Activated naive CD8-positive, alpha-beta T cell treated with anti-CD3 and anti-CD28 coated beads, Interleukin-2, amount 50 U/mL, for 24 hours (primary cell): Measurements from ENCODE around the gene P2RY2.
A peak's percentile ranks its signal among the peaks of the same experiment; 100 is the strongest.

Experiments used
- ATAC-seq: fragments of 150-1000 bp; cut with Tn5 transposase; one replicate; pipeline ENCODE4 v1.10.0; 2021
- DNase-seq: peaks from one replicate; pipeline ENCODE4 v3.0.0; 2021
- H3K27ac Mint-ChIP-seq: one replicate; pipeline ENCODE4 v1.8.0; 2021; ENCODE audit warnings: mild to moderate bottlenecking, mixed read lengths
- H3K27me3 Mint-ChIP-seq: one replicate; pipeline ENCODE4 v1.8.0; 2021; ENCODE audit warnings: mixed read lengths
- H3K36me3 Mint-ChIP-seq: one replicate; pipeline ENCODE4 v1.8.0; 2021; ENCODE audit warnings: low read depth, mixed read lengths
- H3K4me1 Mint-ChIP-seq: one replicate; pipeline ENCODE4 v1.8.0; 2021; ENCODE audit warnings: mixed read lengths
- H3K4me3 Mint-ChIP-seq: one replicate; pipeline ENCODE4 v1.8.0; 2021; ENCODE audit warnings: mild to moderate bottlenecking, moderate library complexity, mixed read lengths
- H3K9me3 Mint-ChIP-seq: one replicate; pipeline ENCODE4 v1.8.0; 2021; ENCODE audit warnings: mixed read lengths

The P2RY2 gene

DNA sequence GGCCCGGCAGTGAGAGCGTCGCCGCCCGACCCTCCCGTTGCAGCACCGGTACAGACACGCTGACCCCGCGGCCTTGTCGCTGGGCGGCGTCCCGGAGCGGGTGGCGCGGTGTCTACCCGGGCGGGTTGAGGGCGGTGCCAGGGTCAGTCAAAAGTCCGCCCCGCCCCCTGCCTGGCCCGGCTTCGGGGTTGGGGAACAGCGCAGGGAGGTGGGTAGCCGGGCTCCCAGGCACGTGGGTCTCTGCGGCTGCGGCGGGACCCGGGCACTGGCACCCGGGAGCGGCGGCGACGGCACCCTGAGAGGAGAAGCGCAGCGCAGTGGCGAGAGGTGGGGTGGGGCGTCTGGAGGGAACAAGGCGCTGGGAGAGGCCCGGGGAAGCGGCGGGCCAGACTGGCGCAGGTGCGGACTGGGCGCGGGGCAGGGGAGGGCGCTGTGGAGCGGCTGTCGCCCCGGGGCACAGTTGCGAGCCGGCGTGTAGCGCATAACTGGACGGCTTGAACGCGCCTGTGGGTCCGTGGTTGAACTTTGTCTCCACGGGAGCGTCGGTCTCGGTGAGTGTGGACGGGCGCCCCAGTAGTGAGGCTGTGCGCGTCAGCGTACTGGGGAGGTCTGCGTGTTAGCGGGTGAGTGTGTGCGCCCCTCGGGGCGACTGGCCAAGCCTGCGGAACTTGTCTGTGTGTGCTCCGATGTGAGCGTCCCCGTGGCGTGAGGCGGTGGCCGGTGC lies at the start of gene P2RY2:
P2RY2 (plus strand) TSS at position 176 of the 724 bp plus-strand sequence. CDS start 15,879 bp downstream, outside the sequence.
- DNase-seq = peak; percentile 54
- ATAC-seq = peak; percentile 65
- H3K27ac Mint-ChIP-seq = no peak within 1 kb of the TSS

DNA sequence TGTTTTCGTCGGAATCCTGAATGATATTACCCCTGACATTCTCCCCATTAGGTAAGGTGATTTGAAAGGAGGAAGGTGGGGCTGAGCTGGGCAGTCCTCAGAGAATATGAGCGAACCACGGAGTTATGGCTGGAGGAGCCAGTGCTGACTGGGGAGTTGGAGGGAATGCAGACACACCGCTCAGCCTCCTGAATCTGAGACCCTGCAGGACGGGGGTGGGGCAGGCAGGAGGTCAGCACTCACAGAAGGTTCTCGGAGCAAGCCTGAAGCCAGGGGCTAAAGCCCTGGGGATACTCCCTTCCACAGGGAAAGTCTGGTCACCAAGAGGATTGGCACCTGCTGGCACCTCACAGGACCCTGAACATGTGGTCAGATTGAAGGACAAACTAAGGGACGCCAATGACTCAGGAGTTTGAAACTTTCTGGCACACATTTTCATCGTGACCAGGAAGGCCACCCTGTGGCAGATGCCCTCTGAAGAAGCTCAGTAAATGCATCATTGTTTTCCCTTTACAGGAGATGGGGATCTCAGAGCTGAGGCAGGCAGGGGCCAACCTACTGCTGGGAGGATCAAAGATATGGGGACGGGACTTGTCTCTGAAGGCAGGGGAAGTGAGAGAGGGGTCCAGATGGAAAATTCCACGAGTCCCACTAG lies 49.0 kb upstream of the P2RY2 start:
- peaks cover 3% of the 10 kb centered on the region for H3K27me3 Mint-ChIP-seq
- ATAC-seq (no peak), DNase-seq (no peak)
- H3K9me3 Mint-ChIP-seq = no peaks in the 10 kb centered on the region
- no peak overlapping the region for H3K4me3 Mint-ChIP-seq
- no peaks in the 10 kb centered on the region for H3K36me3 Mint-ChIP-seq
- H3K4me1 Mint-ChIP-seq = peaks cover 7% of the 10 kb centered on the region
- no peak overlapping the region for H3K27ac Mint-ChIP-seq

More for the DNA sequence above, at the start of gene P2RY2:
- Mint-ChIP-seq H3K27me3 (peaks cover 21% of the 10 kb centered on the region), H3K36me3 (no peaks in the 10 kb centered on the region), H3K9me3 (no peaks in the 10 kb centered on the region), H3K4me1 (peaks cover 5% of the 10 kb centered on the region), H3K4me3 (peak within 1 kb of the TSS; percentile 37)

- Mint-ChIP-seq H3K4me1 (peaks cover 7% of the 10 kb centered on the region), H3K36me3 (no peaks in the 10 kb centered on the region), H3K4me3 (no peak overlapping the region), H3K27ac (no peak overlapping the region), H3K9me3 (no peaks in the 10 kb centered on the region), H3K27me3 (peaks cover 3% of the 10 kb centered on the region)
- no peak for ATAC-seq
- DNase-seq = no peak
Measured at GRCh38 chr11:73170140-73170539, 47.9 kb upstream of the P2RY2 start.

DNA sequence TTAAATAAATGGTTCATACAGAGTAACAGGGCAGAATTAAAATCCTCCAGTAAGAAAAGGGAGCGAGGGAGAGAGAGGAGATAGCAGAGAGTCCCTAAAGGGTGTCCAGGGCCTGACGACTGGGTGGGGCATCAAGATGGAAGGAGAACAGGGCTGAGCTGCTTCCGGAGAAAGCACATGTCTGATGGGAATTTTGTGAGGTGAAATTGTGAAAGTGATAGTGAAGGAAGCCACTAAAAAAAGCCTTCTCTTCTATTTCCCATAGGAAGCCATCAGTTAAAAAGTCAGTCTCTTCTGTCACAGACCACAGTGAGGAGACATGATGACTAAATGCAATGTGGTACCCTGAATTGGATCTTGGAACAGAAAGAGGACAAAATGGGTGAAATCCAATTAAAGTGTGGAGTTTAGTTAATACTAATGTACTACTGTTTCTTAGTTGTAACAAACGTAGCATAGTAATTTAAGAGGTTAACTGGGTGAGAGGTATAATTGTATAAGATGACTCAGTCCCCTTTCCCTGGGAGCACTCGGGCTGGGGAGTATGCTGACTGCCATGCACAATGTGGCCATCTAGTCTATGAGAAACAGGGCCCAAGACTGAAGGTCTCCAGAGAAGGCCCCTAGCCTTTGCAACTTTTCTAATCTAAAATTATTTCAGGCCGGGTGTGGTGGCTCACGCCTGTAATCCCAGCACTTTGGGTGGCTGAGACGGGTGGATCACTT lies 46.5 kb upstream of the P2RY2 start:
- Mint-ChIP-seq H3K4me1 (peaks cover 12% of the 10 kb centered on the region), H3K27ac (peak overlapping the region; percentile 43)

DNA sequence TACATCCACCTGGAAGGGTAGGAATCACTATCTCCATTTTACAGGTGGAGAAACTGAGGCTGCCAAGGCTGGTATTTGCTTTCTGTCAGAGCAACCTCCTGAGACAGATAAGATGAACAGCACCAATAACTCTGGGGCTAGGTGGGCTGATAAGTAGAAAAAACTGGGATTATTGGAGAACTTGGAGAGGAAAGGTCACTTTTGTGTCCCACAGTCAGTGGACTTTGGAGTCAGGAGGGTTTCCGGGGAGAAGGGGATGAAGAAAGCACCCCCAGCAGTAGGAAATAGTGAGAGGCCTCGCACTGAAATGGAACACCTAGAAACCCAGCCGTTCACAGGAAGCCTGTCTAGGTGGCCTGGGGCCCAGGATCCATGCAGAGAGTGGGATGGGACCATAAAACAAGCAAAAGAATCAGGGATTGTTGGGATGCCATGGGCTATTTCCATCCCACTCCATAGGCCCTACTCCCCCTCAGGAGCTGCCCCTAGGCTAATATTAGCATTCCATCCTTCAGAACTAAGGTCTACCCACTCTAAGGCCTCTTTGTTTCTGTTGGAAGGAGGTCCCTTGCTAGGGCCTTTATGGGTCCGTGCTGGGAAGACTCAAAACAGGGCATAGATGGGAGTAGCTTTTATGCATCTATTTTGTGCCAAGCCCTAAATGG lies 45.0 kb upstream of the P2RY2 start:
- ATAC-seq (no peak), DNase-seq (no peak)
- no peak overlapping the region for H3K27ac Mint-ChIP-seq
- H3K4me3 Mint-ChIP-seq = no peak overlapping the region
- no peaks in the 10 kb centered on the region for H3K27me3 Mint-ChIP-seq
- peaks cover 12% of the 10 kb centered on the region for H3K4me1 Mint-ChIP-seq
- H3K36me3 Mint-ChIP-seq = no peaks in the 10 kb centered on the region
- no peaks in the 10 kb centered on the region for H3K9me3 Mint-ChIP-seq

More for the DNA sequence above, 46.5 kb upstream of the P2RY2 start:
- no peaks in the 10 kb centered on the region for H3K9me3 Mint-ChIP-seq
- no peak overlapping the region for H3K4me3 Mint-ChIP-seq
- no peaks in the 10 kb centered on the region for H3K27me3 Mint-ChIP-seq
- ATAC-seq = no peak
- H3K36me3 Mint-ChIP-seq = no peaks in the 10 kb centered on the region
- no peak for DNase-seq

GRCh38 chr11:73173755-73174494 lies 44.2 kb upstream of the P2RY2 start:
- DNase-seq (no peak), ATAC-seq (no peak)
- Mint-ChIP-seq H3K4me3 (no peak overlapping the region), H3K36me3 (no peaks in the 10 kb centered on the region), H3K4me1 (peaks cover 12% of the 10 kb centered on the region), H3K9me3 (no peaks in the 10 kb centered on the region), H3K27me3 (no peaks in the 10 kb centered on the region), H3K27ac (no peak overlapping the region)

GRCh38 chr11:73174495-73174791 lies 43.6 kb upstream of the P2RY2 start:
- ATAC-seq = no peak
- no peaks in the 10 kb centered on the region for H3K36me3 Mint-ChIP-seq
- H3K4me3 Mint-ChIP-seq = no peak overlapping the region
- DNase-seq = no peak
- H3K4me1 Mint-ChIP-seq = peaks cover 12% of the 10 kb centered on the region
- no peaks in the 10 kb centered on the region for H3K27me3 Mint-ChIP-seq
- H3K27ac Mint-ChIP-seq = no peak overlapping the region
- H3K9me3 Mint-ChIP-seq = no peaks in the 10 kb centered on the region

DNA sequence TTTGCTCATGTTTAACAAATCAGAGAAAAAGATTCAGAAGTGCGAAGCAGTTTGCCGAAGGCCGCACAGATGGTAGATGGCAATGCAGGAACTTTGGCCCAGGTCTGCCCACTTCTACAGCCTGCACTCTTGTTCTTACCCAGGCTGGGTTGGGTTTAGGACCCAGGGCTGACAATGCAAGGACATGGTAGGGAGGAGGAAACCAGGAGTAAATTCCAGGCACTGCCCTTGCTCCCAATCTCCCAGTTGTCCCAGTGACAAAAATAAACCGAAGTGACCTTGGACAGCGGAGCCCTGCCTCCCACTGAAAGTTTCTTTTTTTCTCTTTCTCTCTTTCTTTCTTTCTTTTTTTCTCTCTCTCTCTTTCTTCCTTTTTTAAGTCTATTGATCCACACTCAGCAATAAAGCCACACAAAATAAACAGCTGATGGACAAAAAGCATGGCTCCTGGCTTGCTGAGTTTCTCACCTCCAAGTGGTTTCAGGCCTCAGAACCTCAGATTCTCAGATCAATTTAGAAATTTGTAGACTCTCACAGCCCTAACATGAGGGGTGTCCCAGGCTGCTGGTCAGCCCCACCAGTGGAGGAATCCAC lies 42.4 kb upstream of the P2RY2 start:
- H3K4me3 Mint-ChIP-seq = no peak overlapping the region
- H3K27ac Mint-ChIP-seq = peak overlapping the region; percentile 46
- H3K36me3 Mint-ChIP-seq = no peaks in the 10 kb centered on the region
- no peak for ATAC-seq
- H3K9me3 Mint-ChIP-seq = no peaks in the 10 kb centered on the region
- no peak for DNase-seq
- H3K27me3 Mint-ChIP-seq = no peaks in the 10 kb centered on the region
- H3K4me1 Mint-ChIP-seq = peaks cover 12% of the 10 kb centered on the region

- no peak for ATAC-seq
- no peak for DNase-seq
- Mint-ChIP-seq H3K27me3 (no peaks in the 10 kb centered on the region), H3K4me1 (peaks cover 11% of the 10 kb centered on the region), H3K27ac (peak overlapping the region; percentile 46), H3K9me3 (no peaks in the 10 kb centered on the region), H3K4me3 (no peak overlapping the region), H3K36me3 (no peaks in the 10 kb centered on the region)
Measured at GRCh38 chr11:73176145-73176873, 41.8 kb upstream of the P2RY2 start.

DNA sequence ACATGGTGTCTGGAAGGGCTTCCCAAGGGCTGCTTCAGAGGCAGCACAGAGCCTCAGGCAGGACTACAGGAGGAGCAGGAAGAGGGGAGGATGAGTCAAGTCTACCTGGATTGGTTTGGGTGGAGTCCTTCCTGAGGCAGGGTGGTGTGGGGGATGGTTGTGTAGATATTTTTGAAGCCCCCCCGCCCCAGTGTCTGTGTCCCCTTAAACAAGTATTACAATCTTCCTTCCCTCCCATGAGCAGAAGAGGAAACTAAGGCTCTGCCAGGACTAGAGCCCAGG lies 41.3 kb upstream of the P2RY2 start:
- H3K9me3 Mint-ChIP-seq = no peaks in the 10 kb centered on the region
- peaks cover 7% of the 10 kb centered on the region for H3K4me1 Mint-ChIP-seq
- no peak overlapping the region for H3K4me3 Mint-ChIP-seq
- H3K27ac Mint-ChIP-seq = no peak overlapping the region
- H3K27me3 Mint-ChIP-seq = no peaks in the 10 kb centered on the region
- no peaks in the 10 kb centered on the region for H3K36me3 Mint-ChIP-seq
- no peak for DNase-seq
- ATAC-seq = no peak

- Mint-ChIP-seq H3K27ac (no peak overlapping the region), H3K4me1 (peaks cover 7% of the 10 kb centered on the region), H3K36me3 (no peaks in the 10 kb centered on the region), H3K9me3 (no peaks in the 10 kb centered on the region), H3K27me3 (no peaks in the 10 kb centered on the region), H3K4me3 (no peak overlapping the region)
- no peak for DNase-seq
- ATAC-seq = no peak
Measured at GRCh38 chr11:73177380-73177777, 40.7 kb upstream of the P2RY2 start.

DNA sequence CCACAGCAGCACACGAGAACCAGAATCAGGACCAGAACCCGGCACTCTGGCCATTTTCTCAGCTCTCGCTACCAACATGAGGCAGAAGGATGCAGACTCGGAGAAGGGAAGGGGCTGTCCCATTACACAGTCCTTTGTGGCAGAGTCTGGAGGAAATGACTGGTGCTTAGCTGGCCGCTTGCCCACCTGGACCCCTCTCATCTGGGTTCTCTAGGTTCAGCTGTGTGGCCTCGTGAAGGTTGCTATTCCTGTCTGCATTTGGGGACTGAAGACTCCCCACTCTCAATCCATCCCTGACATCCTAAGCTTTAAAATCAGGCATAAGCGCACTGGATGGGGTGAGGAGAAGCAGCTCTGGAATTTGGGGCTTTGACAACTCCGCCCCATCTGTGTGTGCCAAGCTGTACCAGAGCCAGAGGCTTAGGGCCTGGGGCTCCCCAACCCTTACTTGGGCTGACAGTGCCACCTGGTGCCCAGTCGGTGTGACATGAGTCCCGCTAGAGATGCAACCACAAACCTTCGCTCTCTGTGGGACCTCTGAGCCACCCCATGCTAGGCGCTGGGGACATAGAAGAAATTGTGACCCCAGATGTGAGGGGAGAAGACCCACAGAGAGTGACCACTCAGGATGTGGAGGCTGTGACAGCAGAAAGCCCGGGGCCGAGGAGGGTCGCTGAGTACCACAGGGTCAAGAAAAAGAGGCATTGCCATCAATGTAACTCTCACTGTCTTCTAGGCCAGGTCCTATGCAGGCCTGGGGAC lies 40.1 kb upstream of the P2RY2 start:
- Mint-ChIP-seq H3K27ac (no peak overlapping the region), H3K4me1 (peaks cover 7% of the 10 kb centered on the region), H3K9me3 (no peaks in the 10 kb centered on the region), H3K4me3 (no peak overlapping the region), H3K36me3 (no peaks in the 10 kb centered on the region), H3K27me3 (no peaks in the 10 kb centered on the region)
- peak; percentile 79 for DNase-seq
- ATAC-seq = peak; percentile 97

DNA sequence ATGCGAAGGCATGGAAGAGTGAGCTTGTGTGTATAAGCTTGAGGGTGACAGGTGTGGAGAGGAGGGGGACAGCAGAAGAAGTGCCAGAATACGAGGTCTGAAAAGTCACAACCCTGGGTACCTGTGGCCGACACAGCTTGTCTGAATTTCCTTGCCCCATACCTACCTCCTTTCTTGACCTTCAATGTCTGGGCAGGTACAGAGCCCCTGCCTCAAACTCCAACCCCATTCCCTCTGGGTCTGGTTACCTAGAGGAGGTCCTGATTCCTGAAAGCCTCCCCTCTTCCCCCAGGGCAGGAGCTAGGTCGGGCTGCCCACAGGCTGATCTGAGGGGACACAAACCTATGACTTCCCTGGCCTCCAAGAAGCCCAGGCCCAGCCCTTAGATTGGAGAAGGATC lies 39.4 kb upstream of the P2RY2 start:
- H3K4me1 Mint-ChIP-seq = peaks cover 7% of the 10 kb centered on the region
- no peak overlapping the region for H3K27ac Mint-ChIP-seq
- ATAC-seq (no peak), DNase-seq (no peak)
- H3K9me3 Mint-ChIP-seq = no peaks in the 10 kb centered on the region
- no peaks in the 10 kb centered on the region for H3K27me3 Mint-ChIP-seq
- H3K4me3 Mint-ChIP-seq = no peak overlapping the region
- H3K36me3 Mint-ChIP-seq = no peaks in the 10 kb centered on the region
